ENCODE data around the gene MCRS1.

DNA sequence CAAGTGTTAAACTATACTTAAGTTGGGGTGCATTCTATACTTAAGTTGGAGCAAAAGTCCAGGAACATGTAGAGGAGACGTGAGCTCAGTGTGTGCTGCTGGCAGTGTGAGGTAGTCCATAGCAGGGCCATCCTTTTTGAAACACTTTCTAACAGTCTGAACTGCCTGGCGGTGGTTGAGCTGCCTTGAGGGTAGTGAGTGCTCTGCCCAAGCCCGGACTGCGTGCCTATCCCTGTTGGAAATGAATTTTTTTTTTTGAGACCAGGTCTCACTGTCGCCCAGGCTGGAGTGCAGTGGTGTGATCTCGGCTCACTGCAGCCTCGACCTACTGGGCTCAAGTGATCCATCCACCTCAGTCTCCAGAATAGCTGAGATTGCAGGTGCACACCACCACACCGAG, 15.0 kb downstream of the MCRS1 start:
- TF ChIP-seq, protein P1, sequence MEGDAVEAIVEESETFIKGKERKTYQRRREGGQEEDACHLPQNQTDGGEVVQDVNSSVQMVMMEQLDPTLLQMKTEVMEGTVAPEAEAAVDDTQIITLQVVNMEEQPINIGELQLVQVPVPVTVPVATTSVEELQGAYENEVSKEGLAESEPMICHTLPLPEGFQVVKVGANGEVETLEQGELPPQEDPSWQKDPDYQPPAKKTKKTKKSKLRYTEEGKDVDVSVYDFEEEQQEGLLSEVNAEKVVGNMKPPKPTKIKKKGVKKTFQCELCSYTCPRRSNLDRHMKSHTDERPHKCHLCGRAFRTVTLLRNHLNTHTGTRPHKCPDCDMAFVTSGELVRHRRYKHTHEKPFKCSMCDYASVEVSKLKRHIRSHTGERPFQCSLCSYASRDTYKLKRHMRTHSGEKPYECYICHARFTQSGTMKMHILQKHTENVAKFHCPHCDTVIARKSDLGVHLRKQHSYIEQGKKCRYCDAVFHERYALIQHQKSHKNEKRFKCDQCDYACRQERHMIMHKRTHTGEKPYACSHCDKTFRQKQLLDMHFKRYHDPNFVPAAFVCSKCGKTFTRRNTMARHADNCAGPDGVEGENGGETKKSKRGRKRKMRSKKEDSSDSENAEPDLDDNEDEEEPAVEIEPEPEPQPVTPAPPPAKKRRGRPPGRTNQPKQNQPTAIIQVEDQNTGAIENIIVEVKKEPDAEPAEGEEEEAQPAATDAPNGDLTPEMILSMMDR (IDR thresholded peaks at IDR 0.05 in 4 of 5, conservative IDR thresholded peaks at IDR 0.05 in 1 of 5), result no peak
- no peak for TF ChIP-seq POLR2A (IDR thresholded peaks at IDR 0.05)
